Measurements from ENCODE around the gene SCFD2.

GRCh38 chr4:53189011-53189410, 176.8 kb downstream of the SCFD2 start:
- TF ChIP-seq, protein P1, sequence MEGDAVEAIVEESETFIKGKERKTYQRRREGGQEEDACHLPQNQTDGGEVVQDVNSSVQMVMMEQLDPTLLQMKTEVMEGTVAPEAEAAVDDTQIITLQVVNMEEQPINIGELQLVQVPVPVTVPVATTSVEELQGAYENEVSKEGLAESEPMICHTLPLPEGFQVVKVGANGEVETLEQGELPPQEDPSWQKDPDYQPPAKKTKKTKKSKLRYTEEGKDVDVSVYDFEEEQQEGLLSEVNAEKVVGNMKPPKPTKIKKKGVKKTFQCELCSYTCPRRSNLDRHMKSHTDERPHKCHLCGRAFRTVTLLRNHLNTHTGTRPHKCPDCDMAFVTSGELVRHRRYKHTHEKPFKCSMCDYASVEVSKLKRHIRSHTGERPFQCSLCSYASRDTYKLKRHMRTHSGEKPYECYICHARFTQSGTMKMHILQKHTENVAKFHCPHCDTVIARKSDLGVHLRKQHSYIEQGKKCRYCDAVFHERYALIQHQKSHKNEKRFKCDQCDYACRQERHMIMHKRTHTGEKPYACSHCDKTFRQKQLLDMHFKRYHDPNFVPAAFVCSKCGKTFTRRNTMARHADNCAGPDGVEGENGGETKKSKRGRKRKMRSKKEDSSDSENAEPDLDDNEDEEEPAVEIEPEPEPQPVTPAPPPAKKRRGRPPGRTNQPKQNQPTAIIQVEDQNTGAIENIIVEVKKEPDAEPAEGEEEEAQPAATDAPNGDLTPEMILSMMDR (IDR thresholded peaks at IDR 0.05; ENCODE audit: low read length) = no peak
- no peak for TF ChIP-seq EZH2 (IDR thresholded peaks at IDR 0.05; ENCODE audit: borderline replicate concordance, low read length)
